ENCODE results near the gene ACTR1A.

The ACTR1A gene

GRCh38 chr10:102470579-102471546 is 31.6 kb downstream of the ACTR1A start:
- Histone ChIP-seq H3K36me3 (ENCODE audit: control insufficient read depth, insufficient read depth, low read length) (no peaks in the 10 kb centered on the region), H3K4me1 (ENCODE audit: control insufficient read depth, insufficient read depth, low read length) (no peaks in the 10 kb centered on the region), H3K9ac (ENCODE audit: low read length) (no peak overlapping the region), H3K27ac (ENCODE audit: low read depth, low read length) (no peak overlapping the region), H3K4me3 (ENCODE audit: low read length) (no peak overlapping the region), H3K27me3 (ENCODE audit: control insufficient read depth, insufficient read depth, low read length) (no peaks in the 10 kb centered on the region)

GRCh38 chr10:102468683-102469082 is 33.8 kb downstream of the ACTR1A start:
- Histone ChIP-seq H3K27me3 (ENCODE audit: control insufficient read depth, insufficient read depth, low read length) (no peaks in the 10 kb centered on the region), H3K9ac (ENCODE audit: low read length) (no peak overlapping the region), H3K4me3 (ENCODE audit: low read length) (no peak overlapping the region), H3K27ac (ENCODE audit: low read depth, low read length) (no peak overlapping the region), H3K36me3 (ENCODE audit: control insufficient read depth, insufficient read depth, low read length) (no peaks in the 10 kb centered on the region), H3K4me1 (ENCODE audit: control insufficient read depth, insufficient read depth, low read length) (no peaks in the 10 kb centered on the region)

GRCh38 chr10:102467971-102468438 is 34.5 kb downstream of the ACTR1A start:
- Histone ChIP-seq H3K4me1 (ENCODE audit: control insufficient read depth, insufficient read depth, low read length) (no peaks in the 10 kb centered on the region), H3K9ac (ENCODE audit: low read length) (no peak overlapping the region), H3K27me3 (ENCODE audit: control insufficient read depth, insufficient read depth, low read length) (no peaks in the 10 kb centered on the region), H3K27ac (ENCODE audit: low read depth, low read length) (no peak overlapping the region), H3K36me3 (ENCODE audit: control insufficient read depth, insufficient read depth, low read length) (no peaks in the 10 kb centered on the region), H3K4me3 (ENCODE audit: low read length) (no peak overlapping the region)

- Histone ChIP-seq H3K27ac (ENCODE audit: low read depth, low read length) (no peak overlapping the region), H3K36me3 (ENCODE audit: control insufficient read depth, insufficient read depth, low read length) (no peaks in the 10 kb centered on the region), H3K4me3 (ENCODE audit: low read length) (no peak overlapping the region), H3K4me1 (ENCODE audit: control insufficient read depth, insufficient read depth, low read length) (no peaks in the 10 kb centered on the region), H3K9ac (ENCODE audit: low read length) (no peak overlapping the region), H3K27me3 (ENCODE audit: control insufficient read depth, insufficient read depth, low read length) (no peaks in the 10 kb centered on the region)
These were observed 35.2 kb downstream of the ACTR1A start for GRCh38 chr10:102467318-102467717.

- Histone ChIP-seq H3K4me3 (ENCODE audit: low read length) (no peak overlapping the region), H3K27ac (ENCODE audit: low read depth, low read length) (no peak overlapping the region), H3K27me3 (ENCODE audit: control insufficient read depth, insufficient read depth, low read length) (no peaks in the 10 kb centered on the region), H3K36me3 (ENCODE audit: control insufficient read depth, insufficient read depth, low read length) (no peaks in the 10 kb centered on the region), H3K4me1 (ENCODE audit: control insufficient read depth, insufficient read depth, low read length) (peaks cover 4% of the 10 kb centered on the region), H3K9ac (ENCODE audit: low read length) (no peak overlapping the region)
These were observed 37.0 kb downstream of the ACTR1A start for GRCh38 chr10:102465466-102465865.

GRCh38 chr10:102463983-102464382 is 38.5 kb downstream of the ACTR1A start:
- peaks cover 4% of the 10 kb centered on the region for H3K4me1 ChIP-seq (ENCODE audit: control insufficient read depth, insufficient read depth, low read length)
- no peaks in the 10 kb centered on the region for H3K36me3 ChIP-seq (ENCODE audit: control insufficient read depth, insufficient read depth, low read length)
- no peak overlapping the region for H3K4me3 ChIP-seq (ENCODE audit: low read length)
- no peak overlapping the region for H3K9ac ChIP-seq (ENCODE audit: low read length)
- no peaks in the 10 kb centered on the region for H3K27me3 ChIP-seq (ENCODE audit: control insufficient read depth, insufficient read depth, low read length)
- no peak overlapping the region for H3K27ac ChIP-seq (ENCODE audit: low read depth, low read length)

GRCh38 chr10:102462512-102463054 is 39.9 kb downstream of the ACTR1A start:
- Histone ChIP-seq H3K4me1 (ENCODE audit: control insufficient read depth, insufficient read depth, low read length) (peaks cover 4% of the 10 kb centered on the region), H3K27ac (ENCODE audit: low read depth, low read length) (no peak overlapping the region), H3K27me3 (ENCODE audit: control insufficient read depth, insufficient read depth, low read length) (no peaks in the 10 kb centered on the region), H3K9ac (ENCODE audit: low read length) (no peak overlapping the region), H3K36me3 (ENCODE audit: control insufficient read depth, insufficient read depth, low read length) (no peaks in the 10 kb centered on the region), H3K4me3 (ENCODE audit: low read length) (peak overlapping the region; percentile 2)

GRCh38 chr10:102461187-102462054 is 41.1 kb downstream of the ACTR1A start:
- Histone ChIP-seq H3K27ac (ENCODE audit: low read depth, low read length) (no peak overlapping the region), H3K27me3 (ENCODE audit: control insufficient read depth, insufficient read depth, low read length) (no peaks in the 10 kb centered on the region), H3K9ac (ENCODE audit: low read length) (no peak overlapping the region), H3K36me3 (ENCODE audit: control insufficient read depth, insufficient read depth, low read length) (no peaks in the 10 kb centered on the region), H3K4me1 (ENCODE audit: control insufficient read depth, insufficient read depth, low read length) (peaks cover 4% of the 10 kb centered on the region), H3K4me3 (ENCODE audit: low read length) (peak overlapping the region; percentile 84)

- H3K27ac ChIP-seq (ENCODE audit: low read depth, low read length), result no peak overlapping the region
- H3K9ac ChIP-seq (ENCODE audit: low read length), result no peak overlapping the region
- H3K4me3 ChIP-seq (ENCODE audit: low read length), result peak overlapping the region; percentile 84
- H3K27me3 ChIP-seq (ENCODE audit: control insufficient read depth, insufficient read depth, low read length), result no peaks in the 10 kb centered on the region
- H3K4me1 ChIP-seq (ENCODE audit: control insufficient read depth, insufficient read depth, low read length), result peaks cover 4% of the 10 kb centered on the region
- H3K36me3 ChIP-seq (ENCODE audit: control insufficient read depth, insufficient read depth, low read length), result no peaks in the 10 kb centered on the region
These were observed 41.7 kb downstream of the ACTR1A start for GRCh38 chr10:102460836-102461186.

GRCh38 chr10:102458656-102459055 is 43.9 kb downstream of the ACTR1A start:
- Histone ChIP-seq H3K9ac (ENCODE audit: low read length) (no peak overlapping the region), H3K4me3 (ENCODE audit: low read length) (no peak overlapping the region), H3K36me3 (ENCODE audit: control insufficient read depth, insufficient read depth, low read length) (no peaks in the 10 kb centered on the region), H3K27ac (ENCODE audit: low read depth, low read length) (no peak overlapping the region), H3K27me3 (ENCODE audit: control insufficient read depth, insufficient read depth, low read length) (no peaks in the 10 kb centered on the region), H3K4me1 (ENCODE audit: control insufficient read depth, insufficient read depth, low read length) (peaks cover 4% of the 10 kb centered on the region)

GRCh38 chr10:102457591-102458150 is 44.8 kb downstream of the ACTR1A start:
- H3K4me1 ChIP-seq (ENCODE audit: control insufficient read depth, insufficient read depth, low read length), result peaks cover 4% of the 10 kb centered on the region
- H3K9ac ChIP-seq (ENCODE audit: low read length), result no peak overlapping the region
- no peaks in the 10 kb centered on the region for H3K27me3 ChIP-seq (ENCODE audit: control insufficient read depth, insufficient read depth, low read length)

GRCh38 chr10:102455893-102456471 is 46.5 kb downstream of the ACTR1A start:
- no peak overlapping the region for H3K27ac ChIP-seq (ENCODE audit: low read depth, low read length)
- peaks cover 3% of the 10 kb centered on the region for H3K4me1 ChIP-seq (ENCODE audit: control insufficient read depth, insufficient read depth, low read length)
- no peaks in the 10 kb centered on the region for H3K27me3 ChIP-seq (ENCODE audit: control insufficient read depth, insufficient read depth, low read length)
- no peaks in the 10 kb centered on the region for H3K36me3 ChIP-seq (ENCODE audit: control insufficient read depth, insufficient read depth, low read length)
- H3K9ac ChIP-seq (ENCODE audit: low read length), result no peak overlapping the region
- H3K4me3 ChIP-seq (ENCODE audit: low read length), result no peak overlapping the region

More at GRCh38 chr10:102457591-102458150, 44.8 kb downstream of the ACTR1A start:
- Histone ChIP-seq H3K4me3 (ENCODE audit: low read length) (no peak overlapping the region), H3K27ac (ENCODE audit: low read depth, low read length) (no peak overlapping the region), H3K36me3 (ENCODE audit: control insufficient read depth, insufficient read depth, low read length) (no peaks in the 10 kb centered on the region)
